ENCODE data around the gene IRAK2. TPM values are rescaled to one million over a fixed set of nuclear protein-coding genes. Genes with fewer than 3 reads are reported as not detected.

Gene IRAK2
- total and polyA plus RNA-seq, 2 of the 8 experiments (the other 6 are each of a cell fraction or from before 2014, with no cell fraction given), result 1.5 TPM

- FAIRE-seq (no peak), DNase-seq (ENCODE audit: low read depth in 1 of 2, low spot score in 2 of 2) (no peak)
- no peak for TF ChIP-seq CHD2 (IDR thresholded peaks at IDR 0.05; ENCODE audit: low read length)
- no peak for TF ChIP-seq CTBP2 (IDR thresholded peaks at IDR 0.05; ENCODE audit: borderline replicate concordance, insufficient read depth, insufficient read length, low read length)
- no peak for TF ChIP-seq HDAC2 (IDR thresholded peaks at IDR 0.05; ENCODE audit: borderline replicate concordance in 1 of 2, low read depth in 2 of 2, low read length in 2 of 2)
- no peak for TF ChIP-seq TCF12 (IDR thresholded peaks at IDR 0.05; ENCODE audit: low read depth, low read length)
- TF ChIP-seq E2F6 (IDR thresholded peaks at IDR 0.05), result no peak
- no peak for TF ChIP-seq POLR2A (IDR thresholded peaks at IDR 0.05; ENCODE audit: control extremely low read depth in 1 of 2, low read depth in 2 of 2, low read length in 2 of 2)
- TF ChIP-seq EP300 (IDR thresholded peaks at IDR 0.05; ENCODE audit: borderline replicate concordance in 1 of 2, low read depth in 2 of 2, low read length in 2 of 2), result no peak
- no peak for TF ChIP-seq SIN3A (conservative IDR thresholded peaks at IDR 0.05 in 1 of 2, IDR thresholded peaks at IDR 0.05 in 1 of 2; ENCODE audit: low read depth in 1 of 2, low read length in 2 of 2)
- no peak for TF ChIP-seq ZNF274 (IDR thresholded peaks at IDR 0.05; ENCODE audit: borderline replicate concordance, extremely low read depth, low read length)
- TF ChIP-seq RNF2 (IDR thresholded peaks at IDR 0.05; ENCODE audit: borderline replicate concordance, low read depth, low read length, missing control alignments, poor library complexity, severe bottlenecking), result no peak
Measured at GRCh38 chr3:10234526-10235230, 70.0 kb downstream of the IRAK2 start.

More at GRCh38 chr3:10234526-10235230, 70.0 kb downstream of the IRAK2 start:
- H2BK12ac ChIP-seq (ENCODE audit: low read depth, low read length), result peak overlapping the region; percentile 80; the same call in 1 of the 2 replicates
- CTCF ChIA-PET (ENCODE audit: partially characterized antibody), result interaction anchor here (2.1 kb wide), 1 partner anchor 40 kb away, joined by 9 read pairs; no protein-coding TSS in a partner anchor
- H3K23ac ChIP-seq (ENCODE audit: insufficient read length), result no peak overlapping the region
- H3K14ac ChIP-seq (ENCODE audit: insufficient read length), result no peak overlapping the region
- no peak overlapping the region for H3K9ac ChIP-seq (replicated peaks in 1 of 4; ENCODE audit: extremely low read depth in 1 of 4, low read depth in 3 of 4, low read length in 3 of 4)
- no peaks in the 10 kb centered on the region for H3K79me1 ChIP-seq (ENCODE audit: low read depth, low read length)
- 0 out of 2 replicates have a peak overlapping the region, but pooled peaks have one; percentile 1 for H2AK5ac ChIP-seq (ENCODE audit: low read depth, low read length)
- H3K4me3 ChIP-seq (ENCODE audit: extremely low read depth in 1 of 4, insufficient read depth in 2 of 4, low read depth in 3 of 4, low read length in 4 of 4), result no peak overlapping the region
- H4K20me1 ChIP-seq (replicated peaks in 1 of 2; ENCODE audit: control insufficient read depth in 1 of 2, insufficient read depth in 2 of 2, low read length in 2 of 2), result no peaks in the 10 kb centered on the region
- WGBS, 2 experiments (ENCODE audit: extremely low coverage in 1 of 2, insufficient coverage in 1 of 2, insufficient read length in 1 of 2, insufficient replicate concordance in 2 of 2, low coverage in 1 of 2, low lambda C conversion rate in 2 of 2, missing lambda C conversion rate in 1 of 2), result 90% methylated on average over 35 of the region's 36 CpGs; no CpG with 5 or more reads in 1 of the 2 experiments
- H3K4me2 ChIP-seq (ENCODE audit: insufficient read depth in 1 of 2, low read depth in 2 of 2, low read length in 2 of 2), result no peak overlapping the region
- H3K27ac ChIP-seq (ENCODE audit: low read depth, low read length), result no peak overlapping the region
- H3K79me2 ChIP-seq (ENCODE audit: control insufficient read depth in 1 of 2, insufficient read depth in 2 of 2, low read length in 2 of 2), result no peaks in the 10 kb centered on the region
- no peak overlapping the region; the same call in 1 of the 2 replicates for H2BK20ac ChIP-seq (ENCODE audit: low read length)
- H3K4ac ChIP-seq (replicated peaks; ENCODE audit: insufficient read length, low read depth, low read length), result no peak overlapping the region
- peak overlapping the region; percentile 32 for H2BK5ac ChIP-seq (ENCODE audit: low read depth, low read length)
- H3K23me2 ChIP-seq (ENCODE audit: low read depth, low read length), result no peaks in the 10 kb centered on the region; the same call in 1 of the 2 replicates
- H2BK15ac ChIP-seq (ENCODE audit: low read length), result no peak overlapping the region; the same call in 1 of the 2 replicates
- no peak overlapping the region for H3K56ac ChIP-seq (replicated peaks; ENCODE audit: insufficient read length, low read depth, low read length)
- H3K36me3 ChIP-seq (ENCODE audit: control insufficient read depth in 2 of 4, insufficient read depth in 4 of 4, low read length in 3 of 4), result peaks cover 0 to 2% (median 0%) of the 10 kb centered on the region in 4 experiments; a peak in 1 of 8 replicates
- no peaks in the 10 kb centered on the region for H3K27me3 ChIP-seq (replicated peaks in 1 of 4; ENCODE audit: control insufficient read depth in 3 of 4, extremely low read depth in 1 of 4, insufficient read depth in 3 of 4, low read length in 3 of 4)
- peak overlapping the region; percentile 32 for H4K5ac ChIP-seq (ENCODE audit: insufficient read length, low read depth, low read length)
- H3K9me3 ChIP-seq (ENCODE audit: insufficient read depth in 2 of 2, low read depth in 1 of 2, low read length in 1 of 2), result no peaks in the 10 kb centered on the region
- peaks cover 0 to 2% (median 1%) of the 10 kb centered on the region in 4 experiments; a peak in 1 of 7 replicates for H3K4me1 ChIP-seq (replicated peaks in 1 of 4; ENCODE audit: control insufficient read depth in 3 of 4, insufficient read depth in 4 of 4, low read length in 3 of 4)
- H4K91ac ChIP-seq (replicated peaks; ENCODE audit: insufficient read length, low read length), result peak overlapping the region; percentile 81
- H4K8ac ChIP-seq (ENCODE audit: extremely low read depth, insufficient read depth, low read length), result peak overlapping the region; percentile 4
- H3K18ac ChIP-seq (ENCODE audit: extremely low read depth, low read length), result peak overlapping the region; percentile 71
- H2AFZ ChIP-seq (ENCODE audit: low read length), result no peak overlapping the region
- POLR2A ChIA-PET (ENCODE audit: partially characterized antibody), result no interaction called here
- H2BK120ac ChIP-seq (replicated peaks; ENCODE audit: low read depth, low read length), result no peak overlapping the region

All from H1 (cell line).